GM23248 (cell line): ENCODE measurements around the gene S100A3.

ENCODE experiments used
- EZH2 ChIP-seq: fragments of 200-600 bp; sonication (generic); IDR thresholded peaks from 2 replicates; pipeline ENCODE4 v1.6.1; 2018; ENCODE audit warnings: antibody characterized with exemption, mild to moderate bottlenecking; ENCODE audit not compliant: insufficient read depth, poor library complexity, severe bottlenecking
- EZH2phosphoT487 ChIP-seq: fragments of 200-600 bp; sonication (generic); IDR thresholded peaks from 2 replicates; pipeline ENCODE4 v1.6.1; 2018; ENCODE audit warnings: antibody characterized with exemption, moderate library complexity, mild to moderate bottlenecking, low read depth; ENCODE audit not compliant: insufficient read depth

DNA sequence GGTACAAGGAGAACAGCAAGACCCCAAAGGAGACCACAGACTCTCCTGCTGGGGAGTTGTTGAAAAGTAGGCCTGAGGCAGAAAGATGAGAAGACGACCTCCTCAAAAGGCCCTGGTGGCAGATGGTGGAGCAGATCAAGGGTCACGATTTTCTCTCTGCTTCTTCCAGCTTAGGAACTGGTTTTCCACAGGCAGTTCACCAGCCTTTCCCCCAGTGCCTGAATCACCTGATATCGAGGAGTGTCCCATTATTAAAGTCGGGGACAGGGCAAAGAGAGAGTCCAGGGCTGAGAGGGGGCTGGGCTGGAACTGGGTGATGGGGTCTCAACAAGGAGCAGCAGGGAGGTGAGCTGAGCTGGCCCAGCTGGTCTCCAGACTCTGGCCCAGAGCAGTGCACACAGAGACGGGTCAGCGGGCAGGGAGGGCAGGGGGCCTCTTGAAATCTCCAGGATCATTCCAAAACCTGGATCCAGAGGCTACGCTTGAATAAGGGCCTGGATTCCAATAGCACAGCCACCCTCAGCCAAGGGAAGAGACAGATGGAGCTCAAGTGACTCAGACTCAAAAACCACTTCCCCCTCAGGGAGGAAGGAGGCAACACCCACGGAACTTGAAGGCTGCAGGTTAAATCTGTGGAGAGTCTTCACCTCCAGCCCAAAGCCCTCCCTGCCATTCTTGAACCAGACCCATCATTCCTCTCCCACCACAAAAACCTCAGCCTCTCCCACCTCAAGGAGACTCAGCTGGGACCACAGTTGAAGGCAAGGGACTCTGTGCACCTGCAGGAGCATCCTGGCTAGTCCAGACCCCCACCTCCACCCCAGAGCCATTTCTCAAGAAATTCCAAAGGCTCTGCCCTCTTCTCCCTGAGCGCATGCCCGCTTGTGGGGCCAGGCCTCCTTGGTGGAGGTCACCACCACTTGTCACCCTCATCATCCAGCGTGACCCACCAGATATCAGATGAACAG is 8.4 kb downstream of the S100A3 start, which contains the start of gene S100A5:
- TF ChIP-seq EZH2 (no peak), EZH2phosphoT487 (no peak)
